COR-L47 (cell line): ENCODE results near the gene SCYL1.
A peak's percentile ranks its signal among the peaks of the same experiment; 100 is the strongest.

Experiments
- DNase-seq: peaks from one replicate; lab custom pipeline; 2025; lab: John Stamatoyannopoulos, UW

Gene SCYL1

GRCh38 chr11:65571420-65571819 is 46.5 kb downstream of the SCYL1 start:
- no peak for DNase-seq

GRCh38 chr11:65571940-65572339 is 47.1 kb downstream of the SCYL1 start:
- DNase-seq = peak; percentile 71

- DNase-seq = peak; percentile 57
Observed at GRCh38 chr11:65572356-65573051, 47.6 kb downstream of the SCYL1 start, which contains the start of gene FAM89B. TSS of gene FAM89B (plus strand) at chr11:65572538. CDS start at chr11:65572670, 132 bp downstream.

GRCh38 chr11:65573391-65574079 is 48.7 kb downstream of the SCYL1 start:
- no peak for DNase-seq

- DNase-seq = peak; percentile 47
Observed at GRCh38 chr11:65574109-65574810, 49.4 kb downstream of the SCYL1 start.

- peak; percentile 55 for DNase-seq
Observed at GRCh38 chr11:65574811-65575567, 50.1 kb downstream of the SCYL1 start.

- peak; percentile 33 for DNase-seq
Observed at GRCh38 chr11:65575568-65576231, 50.8 kb downstream of the SCYL1 start, which contains the start of gene EHBP1L1. TSS of gene EHBP1L1 (plus strand) at chr11:65576053. CDS start at chr11:65576303, 250 bp downstream.

GRCh38 chr11:65576232-65576866 is 51.5 kb downstream of the SCYL1 start:
- no peak for DNase-seq

- no peak for DNase-seq
Observed at GRCh38 chr11:65576867-65577755, 52.2 kb downstream of the SCYL1 start.

GRCh38 chr11:65577756-65578109 is 52.9 kb downstream of the SCYL1 start:
- DNase-seq = no peak

- DNase-seq = no peak
Observed at GRCh38 chr11:65578134-65578533, 53.3 kb downstream of the SCYL1 start.

GRCh38 chr11:65578667-65579066 is 53.8 kb downstream of the SCYL1 start:
- DNase-seq = no peak

- DNase-seq = no peak
Observed at GRCh38 chr11:65579291-65579690, 54.4 kb downstream of the SCYL1 start.

GRCh38 chr11:65580031-65580692 is 55.3 kb downstream of the SCYL1 start:
- no peak for DNase-seq

GRCh38 chr11:65580756-65581155 is 55.9 kb downstream of the SCYL1 start:
- DNase-seq = no peak

- DNase-seq = no peak
Observed at GRCh38 chr11:65581928-65582327, 57.0 kb downstream of the SCYL1 start.

- no peak for DNase-seq
Observed at GRCh38 chr11:65583589-65583988, 58.7 kb downstream of the SCYL1 start.

GRCh38 chr11:65584106-65584505 is 59.2 kb downstream of the SCYL1 start:
- DNase-seq = no peak

GRCh38 chr11:65584723-65585171 is 59.9 kb downstream of the SCYL1 start:
- no peak for DNase-seq
